NCI-H2029 treated with DMSO at 0.1 percent for 48 hours (cell line): Measurements from ENCODE around the gene XPNPEP3.
"Not testable (repeated sequence)": the region's sequence is repeated elsewhere in the genome, so short reads cannot be mapped to it uniquely, and the experiment has no call there.

ENCODE experiments used
- DNase-seq: peaks from one replicate; lab custom pipeline; 2025; lab: John Stamatoyannopoulos, UW

Gene XPNPEP3

DNA sequence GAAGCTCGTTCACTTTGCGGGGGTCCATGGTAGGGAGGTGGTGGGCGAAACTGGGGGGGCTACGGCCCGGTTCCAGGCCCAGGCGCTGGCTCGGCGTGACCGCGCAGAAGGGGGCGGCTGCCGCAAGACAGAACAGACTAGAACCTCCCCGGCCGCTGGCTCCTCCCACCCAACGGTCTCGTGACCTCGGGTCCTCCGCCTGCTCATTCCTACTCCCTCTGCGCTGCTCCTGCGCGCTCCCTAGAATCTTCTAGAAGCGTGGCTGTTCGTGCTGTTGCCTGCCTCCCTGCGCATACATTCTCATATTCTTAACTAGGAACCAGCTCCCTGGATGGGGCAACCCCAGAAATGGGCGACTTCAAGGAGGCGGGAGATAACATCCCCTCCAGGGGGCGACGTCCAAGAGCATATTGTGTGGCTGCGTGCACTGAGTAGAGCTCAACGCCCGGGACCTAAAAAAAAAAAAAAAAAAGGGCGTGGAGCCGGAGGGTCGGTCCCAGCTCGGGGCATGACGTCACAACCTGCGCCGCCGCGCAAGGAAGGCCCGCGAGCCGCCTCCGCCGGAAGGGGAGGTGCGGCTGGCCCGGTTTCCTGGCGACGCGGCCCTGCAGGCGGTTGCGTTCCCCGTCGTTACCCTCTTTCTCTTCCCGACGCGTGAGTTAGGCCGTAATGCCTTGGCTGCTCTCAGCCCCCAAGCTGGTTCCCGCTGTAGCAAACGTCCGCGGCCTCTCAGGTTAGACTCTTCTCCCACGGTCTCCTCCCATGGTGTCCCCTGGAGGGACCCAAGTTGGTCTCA lies at the start of gene XPNPEP3, which contains the start of gene ST13:
Gene XPNPEP3 (plus strand): TSS at position 636 of the 796 bp plus-strand sequence. CDS start 34 bp downstream, at position 670.
Gene ST13 (minus strand): TSS at position 127 of the 796 bp plus-strand sequence. CDS start 99 bp downstream, at position 28.
- peak; percentile 74 for DNase-seq

DNA sequence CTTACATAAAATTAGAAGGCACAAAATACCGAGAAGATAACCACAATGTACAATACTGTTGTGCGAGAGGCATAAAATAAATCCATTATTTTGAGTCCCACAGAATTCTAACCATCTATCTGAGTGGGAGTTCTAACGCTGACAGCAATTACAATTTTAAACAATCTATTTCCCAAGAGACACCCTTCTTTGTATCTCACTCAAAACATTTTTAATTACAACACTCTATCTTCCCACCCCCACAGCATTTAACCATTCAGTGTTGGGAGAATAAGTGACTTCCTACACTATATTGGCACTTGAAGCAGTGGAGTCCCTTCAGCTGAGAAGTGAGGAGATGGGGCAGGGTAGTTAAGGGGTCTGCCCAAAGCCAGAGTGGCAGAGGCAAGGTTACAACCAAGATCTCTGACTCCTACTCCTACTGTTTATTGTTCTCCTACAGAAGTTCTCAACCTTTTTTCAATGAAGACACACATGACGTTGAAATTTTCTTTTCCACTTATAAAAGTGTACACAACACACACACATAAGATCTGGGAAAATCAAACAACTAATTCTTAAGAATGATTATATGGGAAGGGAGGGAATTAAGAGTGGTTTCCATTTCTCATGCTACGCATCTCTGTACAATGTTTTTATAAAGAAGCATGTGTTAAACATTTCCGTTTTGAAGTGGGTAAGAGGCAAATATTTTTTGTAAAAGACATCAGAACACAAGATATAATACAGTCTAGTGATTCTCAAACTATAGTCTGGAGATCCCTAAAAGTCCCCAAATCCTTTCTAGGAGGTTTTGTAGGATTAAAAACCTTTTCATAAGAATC lies 48.7 kb upstream of the XPNPEP3 start:
- no peak for DNase-seq

DNA sequence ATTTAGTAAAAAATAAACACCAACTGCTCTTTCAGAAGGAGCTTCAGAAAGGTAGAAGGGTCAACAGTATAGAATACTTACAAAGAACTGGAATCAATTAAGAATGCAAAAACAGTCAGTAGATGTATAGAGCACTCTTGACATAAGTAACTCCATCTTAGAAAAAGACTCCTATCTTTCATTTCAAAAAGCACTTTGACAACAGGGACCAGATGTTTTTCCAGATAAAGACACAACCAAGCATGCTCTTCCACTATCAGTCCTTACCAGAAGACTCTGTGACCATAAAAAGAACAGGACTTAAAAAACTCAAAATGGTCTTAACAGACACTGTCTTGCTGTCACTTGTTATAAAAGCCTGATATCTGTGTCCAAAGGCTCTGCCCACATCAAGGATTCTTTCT lies 43.0 kb upstream of the XPNPEP3 start:
- no peak for DNase-seq

DNA sequence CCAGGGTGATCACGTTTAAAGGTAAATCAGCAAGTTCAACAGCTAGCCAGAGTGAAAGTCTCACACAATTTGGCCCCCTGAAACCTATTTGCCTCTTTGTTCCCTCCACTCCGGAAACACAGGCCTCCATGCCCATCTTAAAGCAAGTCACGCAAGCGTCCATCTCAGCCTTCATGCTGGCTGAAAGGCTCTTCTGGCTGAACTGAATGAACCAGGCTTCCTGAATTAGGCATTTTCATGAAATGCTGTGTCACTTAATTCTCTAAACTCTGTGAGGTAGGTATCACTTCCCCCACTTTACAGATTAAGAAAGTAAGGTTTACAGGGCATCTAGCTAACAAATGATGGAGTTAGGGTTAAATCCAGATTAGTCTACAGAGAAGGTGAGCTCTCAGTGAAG lies 39.2 kb upstream of the XPNPEP3 start:
- no peak for DNase-seq

DNA sequence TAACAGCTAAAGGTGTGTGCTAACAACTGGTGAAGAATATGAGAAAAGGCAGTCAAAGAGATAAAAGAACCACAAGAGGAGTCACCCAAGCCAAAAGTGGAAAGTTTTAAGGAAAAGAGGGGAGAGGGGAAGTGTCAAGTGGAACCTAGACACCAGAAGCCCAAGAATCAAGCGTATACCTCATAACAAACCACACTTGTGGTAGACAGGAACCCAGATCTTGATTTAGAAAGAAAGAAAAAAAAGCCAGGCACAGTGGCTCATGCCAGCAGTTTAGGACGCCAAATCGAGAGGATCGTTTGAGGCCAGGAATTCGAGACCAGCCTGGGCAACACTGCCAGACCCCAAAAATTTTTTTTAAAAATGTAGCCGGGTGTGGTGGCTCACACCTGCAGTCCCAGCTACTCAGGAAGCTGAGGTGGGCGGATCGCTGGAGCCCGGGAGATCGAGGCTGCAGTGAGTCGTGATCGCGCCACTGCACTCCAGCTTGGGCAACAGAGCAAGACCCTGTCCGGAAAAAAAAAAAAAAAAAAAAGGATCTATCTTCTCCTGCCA lies 38.7 kb upstream of the XPNPEP3 start:
- no peak for DNase-seq

DNA sequence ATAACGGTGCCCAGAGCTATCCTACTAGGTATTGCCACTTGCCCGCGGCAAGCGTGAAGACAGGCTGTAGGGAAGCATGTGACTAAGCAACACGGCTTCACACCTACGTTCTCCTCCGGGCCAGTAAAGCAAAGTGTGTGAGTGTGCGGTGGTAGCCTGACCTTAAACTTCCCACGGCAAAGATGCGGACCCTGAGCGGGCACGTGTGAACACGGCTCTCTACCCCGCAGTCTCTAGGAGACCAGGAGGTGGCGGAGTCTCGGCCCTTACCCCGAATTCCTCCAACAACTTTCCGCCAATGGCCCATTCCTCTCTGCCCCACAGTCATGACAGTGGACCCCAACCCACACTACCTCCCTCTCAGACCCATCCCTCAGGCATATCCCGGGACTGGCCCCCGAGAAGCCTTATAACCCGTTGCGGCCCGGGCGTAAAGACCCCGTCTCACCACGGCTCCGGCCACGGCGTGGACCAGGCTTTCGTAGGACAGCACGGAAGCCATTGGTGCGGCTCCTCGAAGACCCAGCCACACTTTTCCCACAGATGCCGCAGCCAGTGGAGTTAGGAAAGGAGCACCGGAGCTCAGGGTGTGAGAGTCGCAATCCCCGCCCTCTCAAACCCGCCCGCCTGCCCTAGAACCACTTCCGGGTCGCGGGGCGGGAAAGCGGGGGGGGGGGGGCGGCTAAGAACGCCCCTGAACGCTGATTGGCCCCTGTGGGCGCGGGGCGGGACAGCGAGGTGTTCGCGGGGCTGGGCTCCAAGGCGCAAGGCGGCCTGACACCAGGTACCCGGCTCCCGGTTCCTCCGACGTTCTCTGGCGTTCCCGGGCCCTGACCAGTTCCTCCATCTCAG lies 38.0 kb upstream of the XPNPEP3 start, which contains the start of gene SLC25A17:
Gene SLC25A17 (minus strand): TSS at position 600 of the 852 bp plus-strand sequence. CDS start 98 bp downstream, at position 502.
- DNase-seq: peak; percentile 66

DNA sequence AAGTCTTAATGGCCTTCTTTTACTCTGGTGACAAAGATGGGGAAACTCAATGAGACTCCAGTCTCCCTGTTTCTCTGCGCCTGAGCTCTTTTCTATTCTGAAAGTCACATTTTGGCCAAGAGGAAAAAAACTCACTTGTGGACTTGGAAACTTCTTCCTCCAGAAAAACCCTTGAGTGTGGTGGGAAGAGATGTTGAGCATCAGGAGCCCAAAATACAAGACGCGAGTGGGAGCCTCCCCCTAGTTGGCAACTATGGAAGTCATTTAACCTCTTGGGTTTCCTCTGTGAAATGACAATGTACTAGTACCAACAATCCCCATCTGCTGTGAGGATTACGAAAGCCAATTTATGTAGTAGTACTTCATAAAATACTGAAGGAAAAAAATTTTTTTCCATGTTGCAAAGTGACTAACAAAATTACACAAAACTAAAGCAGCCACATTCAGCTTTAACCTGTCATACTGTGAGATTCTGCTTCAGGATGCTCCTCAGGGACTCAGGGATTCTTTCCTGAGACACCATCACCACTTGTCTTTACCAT lies 37.3 kb upstream of the XPNPEP3 start:
- DNase-seq: no peak

DNA sequence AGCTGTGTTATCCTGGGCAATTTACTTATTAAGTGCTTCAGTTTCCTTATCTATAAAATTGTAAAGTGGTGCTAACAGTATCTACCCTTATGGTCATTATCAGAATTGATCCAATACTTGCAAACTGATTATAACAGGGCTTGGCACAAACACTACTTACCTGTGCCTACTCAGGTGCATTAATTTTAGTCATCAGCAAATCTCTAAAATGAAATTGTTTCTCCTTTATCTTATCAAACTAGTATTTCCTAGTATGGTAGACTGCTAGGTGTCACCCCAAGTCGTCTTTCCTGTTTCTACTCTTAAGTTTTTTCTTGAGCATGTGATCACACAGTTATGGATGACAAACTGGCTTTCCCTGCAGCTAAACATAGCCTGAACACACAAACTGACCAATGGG lies 33.5 kb upstream of the XPNPEP3 start:
- DNase-seq: no peak

DNA sequence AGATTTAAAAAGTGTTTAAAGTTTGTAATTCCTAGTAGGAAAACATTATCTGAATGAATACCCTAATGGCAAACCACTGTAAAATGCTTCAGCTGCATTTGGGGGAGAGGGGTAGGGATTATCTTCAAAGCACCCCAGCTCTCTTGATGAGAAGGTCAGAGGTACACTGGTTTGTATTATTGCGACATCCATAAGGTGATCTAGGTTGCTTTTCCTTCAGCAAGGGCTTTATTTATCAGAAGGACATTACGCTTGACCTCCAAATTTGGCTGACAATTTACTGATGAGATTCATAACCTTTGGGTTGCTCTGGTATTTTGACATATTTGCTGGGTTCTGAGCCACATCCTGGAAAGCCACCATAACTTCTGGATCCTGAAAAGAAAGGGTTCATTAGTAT lies 30.7 kb upstream of the XPNPEP3 start:
- DNase-seq: not testable (repeated sequence)

DNA sequence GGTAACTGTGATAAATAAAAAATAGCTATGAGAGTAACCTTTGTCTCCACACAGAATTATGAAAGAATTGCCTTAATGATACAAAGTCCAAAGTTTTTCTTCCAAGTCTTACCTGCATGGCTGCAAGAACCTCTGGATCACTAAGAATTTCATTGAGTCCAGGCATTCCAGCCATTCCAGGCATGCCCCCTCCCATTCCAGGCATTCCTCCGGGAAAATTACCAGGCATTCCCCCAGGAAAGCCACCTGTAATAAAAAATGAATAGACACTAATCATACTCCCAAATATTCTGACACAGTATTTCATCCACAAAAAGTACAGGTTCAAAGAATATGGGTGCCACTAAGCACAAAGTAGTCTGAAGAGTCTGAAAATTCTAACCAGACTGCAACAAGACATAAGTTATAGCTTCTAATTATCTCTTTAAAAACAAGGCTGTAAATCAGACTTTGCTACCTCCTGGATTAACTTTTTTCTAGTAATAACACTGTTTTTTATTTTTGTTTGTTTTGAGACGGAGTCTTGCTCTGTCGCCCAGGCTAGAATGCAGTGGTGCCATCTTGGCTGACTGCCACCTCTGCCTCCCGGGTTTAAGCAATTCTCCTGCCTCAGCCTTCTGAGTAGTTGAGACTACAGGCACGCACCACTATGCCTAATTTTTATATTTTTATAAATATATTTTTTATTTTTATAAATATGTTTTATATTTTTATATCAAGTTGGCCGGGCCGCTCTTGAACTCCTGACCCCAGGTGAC lies 29.8 kb upstream of the XPNPEP3 start:
- DNase-seq: no peak

DNA sequence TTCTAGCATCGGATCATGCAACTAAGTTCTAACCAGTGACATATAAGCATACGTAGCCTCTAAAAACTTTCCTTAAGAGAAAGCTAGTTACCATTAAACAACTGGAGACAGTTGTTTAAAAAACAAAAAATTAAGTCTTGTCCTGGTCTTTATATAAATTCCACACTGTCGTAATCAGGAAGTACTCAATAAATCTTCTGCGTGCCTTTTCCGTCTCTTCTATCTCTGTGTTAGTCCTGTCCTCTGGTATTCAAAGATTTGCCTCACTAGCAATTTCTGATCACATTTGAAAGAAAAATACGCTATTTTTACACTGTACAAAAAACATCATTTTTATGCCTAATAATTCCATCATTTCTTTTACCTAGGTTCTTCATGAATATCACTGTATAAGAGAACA lies 27.8 kb upstream of the XPNPEP3 start:
- DNase-seq: no peak

DNA sequence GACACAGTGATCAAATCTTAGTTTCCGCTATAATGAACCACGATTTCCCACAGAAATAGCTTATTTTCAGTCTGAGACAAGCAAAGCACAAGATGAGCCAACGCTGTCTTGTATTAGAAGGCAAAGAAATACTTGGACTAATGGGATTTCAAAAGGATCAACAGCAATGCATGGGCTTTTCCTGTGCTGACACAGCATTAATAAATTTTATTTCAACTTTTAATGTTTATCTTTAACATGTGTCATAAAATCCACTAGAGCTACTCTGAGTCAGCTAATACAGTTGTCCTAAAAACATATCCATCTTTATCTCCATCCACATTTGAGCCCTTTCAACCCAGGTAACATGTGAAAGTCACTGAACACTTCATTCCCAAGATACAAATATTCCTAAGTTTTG lies 22.3 kb upstream of the XPNPEP3 start:
- no peak for DNase-seq

DNA sequence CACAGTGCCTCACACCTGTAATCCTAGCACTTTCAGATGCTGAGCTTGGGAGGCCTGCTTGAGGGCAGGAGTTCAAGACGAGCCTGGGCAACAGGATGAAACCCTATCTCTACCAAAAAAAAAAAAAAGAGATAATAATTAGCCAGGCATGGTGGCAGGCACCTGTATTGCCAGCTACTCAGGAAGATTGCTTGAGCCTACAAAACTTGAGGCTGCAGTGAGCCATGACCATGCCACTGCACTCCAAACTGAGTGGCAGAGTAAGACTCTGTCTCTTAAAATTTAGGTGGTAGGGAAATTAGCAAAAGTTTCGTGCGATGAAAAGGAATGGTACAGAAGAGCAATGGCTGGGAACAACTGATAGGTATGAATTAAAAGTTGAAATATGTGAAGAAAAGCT lies 18.5 kb upstream of the XPNPEP3 start:
- DNase-seq: no peak

DNA sequence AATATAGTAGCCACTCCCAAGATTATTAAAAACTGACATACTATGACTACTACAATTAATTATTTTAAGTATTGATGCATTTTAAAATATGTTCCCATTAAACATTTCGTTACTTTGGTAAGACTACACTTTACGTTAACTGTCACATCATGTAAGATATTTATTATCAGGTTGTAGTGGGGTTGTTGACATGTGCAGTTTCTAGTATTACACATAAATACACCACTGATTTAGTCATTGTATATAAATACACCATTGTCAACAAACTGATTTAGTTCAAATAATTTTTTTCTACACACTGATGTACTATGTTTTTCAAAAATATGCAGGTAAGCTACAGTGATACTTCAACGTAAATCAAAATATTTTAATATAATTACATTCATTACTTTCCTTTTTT lies 12.0 kb upstream of the XPNPEP3 start:
- no peak for DNase-seq

DNA sequence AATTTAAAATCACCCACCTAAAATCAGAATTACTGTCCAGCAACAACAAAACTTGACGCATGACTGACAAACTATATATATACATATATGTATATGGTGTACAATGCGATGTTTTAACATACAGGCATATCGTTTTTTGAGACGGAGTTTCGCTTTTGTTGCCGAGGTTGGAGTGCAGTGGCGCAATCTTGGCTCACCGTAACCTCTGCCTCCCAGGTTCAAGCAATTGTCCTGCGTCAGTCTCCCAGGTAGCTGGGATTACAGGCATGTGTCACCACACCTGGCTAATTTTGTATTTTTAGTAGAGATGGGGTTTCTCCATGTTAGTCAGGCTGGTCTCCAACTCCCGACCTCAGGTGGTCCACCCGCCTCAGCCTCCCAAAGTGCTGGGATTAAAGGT lies 11.1 kb upstream of the XPNPEP3 start:
- not testable (repeated sequence) for DNase-seq

DNA sequence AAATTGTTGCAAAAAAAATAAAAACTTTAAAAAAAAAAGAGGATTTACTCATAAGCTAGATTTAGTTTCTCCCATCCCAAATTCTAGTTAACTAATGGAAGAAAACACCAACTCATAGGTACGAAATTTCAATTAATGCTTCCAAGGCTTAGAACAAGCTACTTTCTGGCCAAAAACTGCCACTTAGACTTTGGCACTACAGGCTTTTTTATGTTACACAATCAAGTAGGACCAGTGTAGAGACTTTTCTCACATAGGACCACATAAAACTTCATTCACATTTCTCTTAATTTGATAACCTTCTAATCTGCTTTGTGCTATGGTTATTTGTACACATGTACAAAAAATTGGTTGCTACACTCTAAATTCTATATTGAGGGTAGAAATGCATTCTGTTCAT lies 3.6 kb upstream of the XPNPEP3 start:
- DNase-seq: no peak

DNA sequence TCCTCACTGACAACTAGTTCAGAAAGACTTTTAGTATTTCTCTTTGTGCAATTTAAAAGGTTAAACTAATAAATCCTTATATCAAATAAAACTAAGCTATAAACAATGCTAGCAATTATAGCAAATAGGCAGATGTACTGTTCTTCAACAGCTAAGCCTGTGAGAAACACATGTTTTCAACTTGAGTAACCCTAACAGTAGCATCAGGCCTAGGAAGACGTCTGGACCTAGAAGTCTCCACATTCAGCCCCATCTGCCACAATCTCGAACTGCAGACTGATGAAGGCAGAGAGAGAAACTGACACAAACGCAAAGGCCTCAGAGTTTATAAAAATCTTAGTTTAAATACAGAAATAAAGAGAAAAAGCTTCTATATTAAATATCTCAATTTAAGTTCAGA lies 3.0 kb upstream of the XPNPEP3 start:
- no peak for DNase-seq

DNA sequence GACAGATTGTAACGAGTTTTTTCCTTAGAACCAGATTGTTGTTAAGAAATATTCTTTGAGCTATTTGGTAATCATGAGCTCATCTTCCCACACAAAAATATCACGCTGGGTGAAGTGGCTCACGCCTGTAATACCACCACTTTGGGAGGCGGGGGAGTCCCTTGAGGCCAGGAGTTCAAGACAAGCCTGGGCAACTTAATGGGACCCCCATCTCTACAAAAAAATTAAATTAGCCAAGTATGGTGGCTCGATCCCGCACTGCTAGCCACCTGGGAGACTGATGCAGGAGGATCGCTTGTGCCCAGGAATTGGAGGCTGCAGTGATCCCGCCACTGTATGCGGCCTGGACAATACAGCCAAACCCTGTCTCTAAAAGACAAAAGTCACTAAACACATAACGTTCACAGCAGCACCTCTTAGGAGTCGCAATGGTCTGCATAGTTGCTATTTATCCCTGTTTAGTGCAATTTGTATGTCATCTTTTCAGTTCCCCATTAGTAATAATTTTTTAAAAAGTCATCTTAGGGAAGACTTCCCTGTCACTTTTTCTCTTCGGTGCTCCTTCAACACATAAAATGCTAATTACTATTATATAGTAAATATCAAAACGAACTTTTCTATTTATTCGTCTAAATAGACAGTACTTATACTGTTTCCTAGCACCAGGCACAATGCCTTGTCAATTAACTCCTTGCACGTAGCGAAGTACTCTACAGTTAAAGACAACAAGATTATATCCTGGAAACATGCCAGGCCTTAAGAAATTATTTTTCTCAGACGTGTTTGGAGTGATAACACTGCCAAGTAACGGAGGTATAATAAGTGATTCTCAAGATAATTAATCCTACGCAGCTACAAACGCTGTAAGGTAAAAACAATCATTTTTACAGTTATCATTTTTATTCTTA lies 1.6 kb upstream of the XPNPEP3 start:
- no peak for DNase-seq

DNA sequence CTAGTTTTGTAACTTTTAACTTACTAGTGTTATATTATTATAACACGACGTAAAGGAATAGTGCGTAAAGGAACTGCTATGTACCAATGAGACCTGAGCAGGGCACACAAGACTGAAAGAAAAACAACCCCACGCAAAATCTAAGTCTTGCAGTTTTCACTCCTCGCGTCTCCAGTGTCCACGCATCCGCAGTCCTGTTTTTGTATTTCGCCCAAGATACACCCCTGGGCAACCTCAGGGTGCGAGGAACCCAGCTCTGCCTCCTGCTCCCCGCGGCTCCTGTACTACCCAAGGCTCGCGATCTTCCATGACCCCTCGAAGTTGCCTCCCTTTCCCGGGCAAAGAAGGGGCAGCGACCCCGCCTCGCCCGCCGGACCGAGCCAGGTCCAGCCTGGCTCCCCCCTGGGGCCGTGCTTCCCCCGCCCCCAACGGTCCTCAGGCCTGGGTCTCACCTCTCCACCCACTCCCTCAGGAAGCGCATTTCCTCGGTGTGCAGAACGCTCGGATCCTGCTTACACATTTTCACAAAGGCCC lies 902 bp upstream of the XPNPEP3 start:
- DNase-seq: no peak
